ENCODE data around the gene ALK. TPM values are rescaled to one million over a fixed set of nuclear protein-coding genes. Genes with fewer than 3 reads are reported as not detected.

The ALK gene
- total and polyA plus RNA-seq, 2 experiments from 2014 or later: 0.35 TPM; not detected in 1

GRCh38 chr2:29443627-29444026 lies 477.8 kb downstream of the ALK start:
- Mint-ChIP-seq H3K36me3 (ENCODE audit: low read depth) (no peaks in the 10 kb centered on the region), H3K4me3 (no peak overlapping the region)
- no peak for ATAC-seq

GRCh38 chr2:29443151-29443550 lies 478.2 kb downstream of the ALK start:
- Histone ChIP-seq H3K9me2 (ENCODE audit: insufficient read depth) (no peaks in the 10 kb centered on the region), H3K27ac (ENCODE audit: low read depth) (no peak overlapping the region), H3K4me1 (ENCODE audit: insufficient read depth) (peaks cover 16% of the 10 kb centered on the region), H3K36me3 (ENCODE audit: insufficient read depth) (no peaks in the 10 kb centered on the region), H3K4me2 (no peak overlapping the region), H4K20me1 (replicated peaks; ENCODE audit: insufficient read depth) (no peaks in the 10 kb centered on the region), H3K27me3 (ENCODE audit: insufficient read depth) (no peaks in the 10 kb centered on the region), H3K4me3 (no peak overlapping the region), H3K79me2 (replicated peaks; ENCODE audit: insufficient read depth) (no peaks in the 10 kb centered on the region), H2AFZ (no peak overlapping the region), H3F3A (replicated peaks; ENCODE audit: low read depth) (no peaks in the 10 kb centered on the region)
- peaks cover 4% of the 10 kb centered on the region for H3K27me3 Mint-ChIP-seq (ENCODE audit: insufficient read depth, low read depth, poor library complexity)
- DNase-seq (ENCODE audit: low spot score) (no peak), ATAC-seq (no peak)
- H3K4me3 Mint-ChIP-seq: no peak overlapping the region
- peaks cover 3% of the 10 kb centered on the region; the same call in 2 of the 3 replicates for H3K9me3 Mint-ChIP-seq
- H3K36me3 Mint-ChIP-seq (ENCODE audit: low read depth): no peaks in the 10 kb centered on the region
- peaks cover 23% of the 10 kb centered on the region for H3K4me1 Mint-ChIP-seq
- TF ChIP-seq ZNF331 (CRISPR knock-in tag; IDR thresholded peaks at IDR 0.05; ENCODE audit: low read depth) (no peak), EZH2phosphoT487 (IDR thresholded peaks at IDR 0.05; ENCODE audit: unreplicated experiment) (no peak), POLR2AphosphoS5 (IDR thresholded peaks at IDR 0.05; ENCODE audit: low read depth) (no peak), CREB1 (CRISPR knock-in tag; IDR thresholded peaks at IDR 0.05; ENCODE audit: low read depth) (no peak)
- H3K27ac Mint-ChIP-seq: no peak overlapping the region; the same call in 1 of the 2 replicates

More at GRCh38 chr2:29443627-29444026, 477.8 kb downstream of the ALK start:
- Histone ChIP-seq H3K27me3 (ENCODE audit: insufficient read depth) (no peaks in the 10 kb centered on the region), H3K36me3 (ENCODE audit: insufficient read depth) (no peaks in the 10 kb centered on the region), H3K79me2 (replicated peaks; ENCODE audit: insufficient read depth) (no peaks in the 10 kb centered on the region), H3K9me2 (ENCODE audit: insufficient read depth) (no peaks in the 10 kb centered on the region), H3K27ac (ENCODE audit: low read depth) (no peak overlapping the region), H4K20me1 (replicated peaks; ENCODE audit: insufficient read depth) (no peaks in the 10 kb centered on the region), H3K4me2 (no peak overlapping the region), H2AFZ (no peak overlapping the region), H3K4me3 (no peak overlapping the region), H3K4me1 (ENCODE audit: insufficient read depth) (peaks cover 21% of the 10 kb centered on the region), H3F3A (replicated peaks; ENCODE audit: low read depth) (no peaks in the 10 kb centered on the region)
- H3K4me1 Mint-ChIP-seq: peaks cover 28% of the 10 kb centered on the region
- H3K27me3 Mint-ChIP-seq (ENCODE audit: insufficient read depth, low read depth, poor library complexity): peaks cover 4% of the 10 kb centered on the region
- peaks cover 3% of the 10 kb centered on the region; the same call in 2 of the 3 replicates for H3K9me3 Mint-ChIP-seq
- no peak for DNase-seq (ENCODE audit: low spot score)
- no peak overlapping the region for H3K27ac Mint-ChIP-seq
- TF ChIP-seq ZNF114 (CRISPR knock-in tag; IDR thresholded peaks at IDR 0.05) (no peak), STAT1 (IDR thresholded peaks at IDR 0.05; ENCODE audit: unreplicated experiment) (no peak), ZNF331 (CRISPR knock-in tag; IDR thresholded peaks at IDR 0.05; ENCODE audit: low read depth) (no peak), ETS1 (IDR thresholded peaks at IDR 0.05) (no peak), CREB1 (CRISPR knock-in tag; IDR thresholded peaks at IDR 0.05; ENCODE audit: low read depth) (no peak)

GRCh38 chr2:29440921-29441623 lies 480.3 kb downstream of the ALK start:
- Mint-ChIP-seq H3K36me3 (ENCODE audit: low read depth) (no peaks in the 10 kb centered on the region), H3K9me3 (peaks cover 3% of the 10 kb centered on the region; the same call in 2 of the 3 replicates), H3K27me3 (ENCODE audit: insufficient read depth, low read depth, poor library complexity) (peaks cover 2% of the 10 kb centered on the region), H3K4me3 (no peak overlapping the region), H3K4me1 (peaks cover 7% of the 10 kb centered on the region; the same call in 1 of the 3 replicates), H3K27ac (no peak overlapping the region)
- Histone ChIP-seq H3K4me2 (no peak overlapping the region), H3K79me2 (replicated peaks; ENCODE audit: insufficient read depth) (no peaks in the 10 kb centered on the region), H2AFZ (no peak overlapping the region), H3K4me1 (ENCODE audit: insufficient read depth) (peaks cover 6% of the 10 kb centered on the region), H3K9me2 (ENCODE audit: insufficient read depth) (no peaks in the 10 kb centered on the region), H3K4me3 (no peak overlapping the region), H3K36me3 (ENCODE audit: insufficient read depth) (no peaks in the 10 kb centered on the region), H3F3A (replicated peaks; ENCODE audit: low read depth) (no peaks in the 10 kb centered on the region), H3K27ac (ENCODE audit: low read depth) (no peak overlapping the region), H3K27me3 (ENCODE audit: insufficient read depth) (no peaks in the 10 kb centered on the region), H4K20me1 (replicated peaks; ENCODE audit: insufficient read depth) (no peaks in the 10 kb centered on the region)
- DNase-seq (ENCODE audit: low spot score) (no peak), ATAC-seq (no peak)
- TF ChIP-seq ETS1 (IDR thresholded peaks at IDR 0.05): no peak
